Type B pancreatic cell (in vitro differentiated cells): ENCODE results near the gene STAC. TPM values are rescaled to one million over a fixed set of nuclear protein-coding genes. Genes with fewer than 3 reads are reported as not detected.
"Not testable (repeated sequence)": the region's sequence is repeated elsewhere in the genome, so short reads cannot be mapped to it uniquely, and the experiment has no call there.

Experiments
- DNase-seq: peaks from one replicate; pipeline ENCODE4 v3.0.0; 2021; ENCODE audit warnings: mixed read lengths; ENCODE audit not compliant: unreplicated experiment; ENCODE audit errors: extremely low spot score
- H3K27ac Mint-ChIP-seq: 2 replicates; pipeline ENCODE4 v1.8.0; 2021; ENCODE audit warnings: mild to moderate bottlenecking, mixed read lengths
- H3K27me3 Mint-ChIP-seq: 2 replicates; pipeline ENCODE4 v1.8.0; 2021; ENCODE audit warnings: mixed read lengths
- H3K36me3 Mint-ChIP-seq: 2 replicates; pipeline ENCODE4 v1.8.0; 2021; ENCODE audit warnings: mixed read lengths
- H3K4me1 Mint-ChIP-seq: one replicate; pipeline ENCODE4 v1.8.0; 2021; ENCODE audit warnings: mixed read lengths; ENCODE audit not compliant: unreplicated experiment
- H3K4me3 Mint-ChIP-seq: 2 replicates; pipeline ENCODE4 v1.8.0; 2021; ENCODE audit warnings: mild to moderate bottlenecking, mixed read lengths
- H3K9me3 Mint-ChIP-seq: 2 replicates; pipeline ENCODE4 v1.8.0; 2021; ENCODE audit warnings: mixed read lengths
- CTCF ChIP-seq: fragments of 200-600 bp; sonication (generic); conservative IDR thresholded peaks from 2 replicates; pipeline ENCODE4 v1.5.0; 2021; ENCODE audit warnings: antibody characterized with exemption, mild to moderate bottlenecking
- total RNA-seq: library from RNA; stranded (reverse); gene quantifications from 2 replicates; pipeline ENCODE4 v1.2.1, GENCODE V29; 2021; ENCODE audit warnings: low replicate concordance

STAC gene
- total RNA-seq, 1 donor from 2014 or later: 3.5 TPM

DNA sequence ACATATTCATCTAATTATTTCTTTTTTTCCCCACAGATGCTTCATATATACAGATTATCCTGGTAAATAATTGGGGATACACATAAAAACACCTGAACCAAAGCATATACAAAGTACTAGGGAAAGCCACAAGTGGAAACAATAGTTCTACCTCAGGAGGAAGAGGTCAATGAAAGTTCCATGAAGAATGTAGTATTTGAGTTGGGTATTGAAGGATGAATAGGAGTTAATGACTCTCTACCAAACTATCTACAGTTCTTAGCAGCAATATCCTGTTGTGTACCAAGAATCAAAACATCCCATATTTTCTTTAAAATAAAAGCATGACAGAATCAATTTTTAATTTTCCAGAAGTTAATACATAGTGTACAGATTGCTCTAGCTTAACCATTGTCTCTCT, 78.9 kb downstream of the STAC start:
- H3K4me3 Mint-ChIP-seq: no peak overlapping the region
- H3K27me3 Mint-ChIP-seq: no peaks in the 10 kb centered on the region

DNA sequence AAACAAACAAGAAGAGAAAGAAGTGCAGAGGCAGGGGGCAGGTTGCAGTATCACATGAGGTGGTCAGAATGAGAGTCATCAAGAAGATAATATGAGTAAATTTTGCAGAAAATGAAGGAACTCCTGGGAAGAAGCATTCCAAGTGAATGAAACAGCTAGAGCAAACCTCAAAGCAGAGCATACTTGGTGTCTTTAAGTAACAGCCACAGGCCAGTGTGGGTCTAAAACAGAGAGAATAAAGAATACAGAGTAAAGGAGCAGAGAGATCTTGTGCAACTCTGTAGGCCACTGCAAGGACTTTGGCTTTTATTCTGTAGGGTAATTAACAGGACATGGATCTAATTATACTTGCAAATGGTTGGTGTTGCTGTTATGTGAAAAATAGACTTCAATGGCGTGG, 81.3 kb downstream of the STAC start:
- no peak overlapping the region for H3K4me3 Mint-ChIP-seq
- no peak for TF ChIP-seq CTCF
- H3K36me3 Mint-ChIP-seq: no peaks in the 10 kb centered on the region
- H3K27ac Mint-ChIP-seq: no peak overlapping the region
- no peaks in the 10 kb centered on the region for H3K4me1 Mint-ChIP-seq
- no peaks in the 10 kb centered on the region for H3K27me3 Mint-ChIP-seq
- peaks cover under 1% of the 10 kb centered on the region for H3K9me3 Mint-ChIP-seq
- DNase-seq: no peak

More for the DNA sequence above, 78.9 kb downstream of the STAC start:
- DNase-seq: no peak
- no peak for TF ChIP-seq CTCF
- H3K9me3 Mint-ChIP-seq: no peaks in the 10 kb centered on the region
- no peaks in the 10 kb centered on the region for H3K36me3 Mint-ChIP-seq
- H3K27ac Mint-ChIP-seq: no peak overlapping the region
- H3K4me1 Mint-ChIP-seq: no peaks in the 10 kb centered on the region

DNA sequence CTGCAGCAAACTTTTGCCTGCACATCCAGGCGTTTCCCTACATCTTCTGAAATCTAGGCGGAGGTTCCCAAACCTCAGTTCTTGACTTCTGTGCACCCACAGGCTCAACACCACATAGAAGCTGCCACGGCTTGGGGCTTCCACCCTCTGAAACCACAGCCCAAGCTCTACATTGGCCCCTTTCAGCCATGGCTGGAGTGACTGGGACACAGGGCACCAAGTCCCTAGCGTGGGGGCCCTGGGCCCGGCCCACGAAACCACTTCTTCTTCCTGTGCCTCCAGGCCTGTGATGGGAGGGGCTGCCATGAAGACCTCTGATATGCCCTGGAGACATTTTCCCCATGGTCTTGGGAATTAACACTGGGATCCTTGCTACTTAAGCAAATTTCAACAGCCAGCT, 91.7 kb downstream of the STAC start:
- DNase-seq, H3K36me3 Mint-ChIP-seq, H3K9me3 Mint-ChIP-seq, H3K4me3 Mint-ChIP-seq, H3K4me1 Mint-ChIP-seq, H3K27me3 Mint-ChIP-seq, H3K27ac Mint-ChIP-seq: not testable (repeated sequence)

DNA sequence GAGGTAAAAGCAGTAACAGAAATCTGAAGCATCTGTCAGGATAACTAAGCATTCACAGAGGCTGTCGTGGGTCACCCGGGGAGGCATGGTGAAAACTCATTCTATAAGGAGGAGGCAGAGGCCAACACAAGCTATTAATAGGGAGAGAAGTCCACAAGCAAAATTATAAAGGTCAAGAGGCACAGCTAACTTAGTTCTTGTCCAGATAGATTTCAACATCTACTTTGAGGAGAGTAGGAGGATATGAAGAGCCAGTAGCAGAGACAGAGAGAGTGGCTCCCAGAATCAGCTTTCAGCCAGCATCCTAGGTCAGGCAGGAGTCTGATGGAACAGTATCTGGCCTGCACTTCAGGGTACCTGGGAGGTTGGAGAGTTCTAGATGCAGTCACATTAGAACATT, 95.3 kb downstream of the STAC start:
- no peaks in the 10 kb centered on the region for H3K27me3 Mint-ChIP-seq
- no peak overlapping the region for H3K27ac Mint-ChIP-seq
- H3K4me3 Mint-ChIP-seq: no peak overlapping the region
- no peak for TF ChIP-seq CTCF
- no peaks in the 10 kb centered on the region for H3K9me3 Mint-ChIP-seq
- peaks cover 3% of the 10 kb centered on the region for H3K36me3 Mint-ChIP-seq
- H3K4me1 Mint-ChIP-seq: no peaks in the 10 kb centered on the region
- DNase-seq: no peak

DNA sequence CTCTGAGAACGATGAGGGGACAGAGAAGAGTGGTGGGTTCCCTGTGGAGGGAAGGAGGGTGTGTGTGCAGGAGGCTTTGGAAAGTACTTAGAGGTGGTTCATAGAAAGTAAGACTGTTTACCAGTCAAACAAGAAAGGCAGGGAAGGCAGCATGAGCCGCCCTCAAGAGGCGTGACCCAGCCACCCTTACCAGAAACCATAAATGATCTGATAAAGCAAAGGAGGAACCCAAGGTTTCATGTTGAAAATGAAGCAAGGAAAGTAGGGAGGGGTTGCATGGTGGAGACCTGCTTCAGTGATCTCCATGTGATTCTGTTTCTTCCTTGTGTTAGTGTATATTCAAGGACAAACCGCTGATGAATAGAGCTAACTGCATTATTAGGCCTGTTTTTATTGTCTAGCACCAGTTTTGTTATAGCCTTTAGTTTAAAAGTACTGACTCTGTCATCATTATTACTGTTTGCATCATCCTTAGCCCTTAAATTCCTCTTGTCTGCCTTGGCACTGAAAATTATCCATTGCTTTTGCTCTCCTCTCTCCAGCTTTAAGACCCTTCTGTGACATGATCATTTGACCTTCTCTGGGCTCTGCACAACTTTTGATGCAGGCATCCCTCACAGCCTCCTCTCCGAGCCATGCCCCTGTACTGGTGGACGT, 96.1 kb downstream of the STAC start:
- Mint-ChIP-seq H3K27me3 (no peaks in the 10 kb centered on the region), H3K9me3 (no peaks in the 10 kb centered on the region), H3K4me1 (no peaks in the 10 kb centered on the region), H3K36me3 (peaks cover 3% of the 10 kb centered on the region), H3K27ac (no peak overlapping the region), H3K4me3 (no peak overlapping the region)
- no peak for DNase-seq
- no peak for TF ChIP-seq CTCF

- Mint-ChIP-seq H3K36me3 (peaks cover 3% of the 10 kb centered on the region), H3K4me3 (no peak overlapping the region), H3K27ac (no peak overlapping the region), H3K4me1 (no peaks in the 10 kb centered on the region), H3K9me3 (no peaks in the 10 kb centered on the region), H3K27me3 (no peaks in the 10 kb centered on the region)
- no peak for TF ChIP-seq CTCF
- DNase-seq: no peak
These were observed 97.4 kb downstream of the STAC start for GRCh38 chr3:36477655-36478054.
